Measurements from ENCODE around the gene HTT-AS.

- TF ChIP-seq ZNF235 (CRISPR knock-in tag; IDR thresholded peaks at IDR 0.05; ENCODE audit: borderline replicate concordance) (no peak), PREB (CRISPR knock-in tag; IDR thresholded peaks at IDR 0.05) (no peak), HNF4A (CRISPR knock-in tag; IDR thresholded peaks at IDR 0.05) (no peak), HNF1B (CRISPR knock-in tag; IDR thresholded peaks at IDR 0.05) (no peak), TCF7 (IDR thresholded peaks at IDR 0.05; ENCODE audit: low read depth) (no peak), SOX6 (IDR thresholded peaks at IDR 0.05) (no peak), SOX6 (CRISPR knock-in tag; IDR thresholded peaks at IDR 0.05) (no peak)
Observed at GRCh38 chr4:3106339-3107186, 32.2 kb upstream of the HTT-AS start.
